Measurements from ENCODE around the gene MYPOP.
A peak's percentile ranks its signal among the peaks of the same experiment; 100 is the strongest.

The MYPOP gene

DNA sequence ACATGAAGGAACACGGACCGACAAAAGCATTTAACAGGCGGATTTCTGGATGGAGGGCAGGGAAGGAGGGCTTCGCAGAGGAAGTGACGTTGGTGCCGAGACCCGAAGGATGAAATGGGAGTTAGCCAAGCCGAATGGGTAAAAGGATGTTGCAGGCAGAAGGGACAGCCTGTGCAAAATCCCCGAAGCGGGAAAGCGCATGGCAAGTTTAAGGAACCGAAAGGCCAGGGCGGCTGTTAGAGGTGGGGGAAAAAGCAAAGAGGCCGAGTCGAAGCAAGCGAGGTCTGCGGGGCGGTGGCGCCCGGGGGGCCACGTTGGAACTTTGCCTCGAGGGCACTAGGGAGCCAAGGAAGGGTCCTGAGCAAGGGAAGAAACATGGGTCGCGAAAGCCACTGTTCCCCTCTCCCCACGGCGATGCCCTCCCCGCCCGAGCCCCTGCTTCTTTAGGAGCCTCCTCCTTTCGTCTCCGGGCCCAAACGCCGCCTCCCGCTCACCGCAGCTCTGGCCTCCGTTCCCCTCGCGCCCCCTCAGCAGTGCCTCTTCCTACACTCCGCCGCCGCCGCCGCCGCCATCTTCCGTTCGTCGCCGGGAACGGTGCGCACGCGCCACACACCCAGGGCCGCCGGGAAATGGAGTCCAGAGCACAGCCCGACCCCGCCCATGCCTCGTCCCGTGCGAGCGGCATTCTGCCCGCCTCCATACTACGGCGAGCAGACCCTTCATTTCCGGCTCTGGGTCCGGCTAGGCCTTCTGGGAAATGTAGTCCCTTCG lies 39.7 kb downstream of the MYPOP start, which contains the start of gene SYMPK:
TSS of gene SYMPK (minus strand) at position 584 of the 771 bp plus-strand sequence. CDS start 8,652 bp downstream, outside the sequence.
- peak; percentile 96 for ATAC-seq
- TF ChIP-seq TOX (CRISPR knock-in tag; IDR thresholded peaks at IDR 0.05; ENCODE audit: borderline replicate concordance) = no peak
- TF ChIP-seq BACH2 (CRISPR knock-in tag; IDR thresholded peaks at IDR 0.05; ENCODE audit: borderline replicate concordance) = no peak
- 0 out of 2 replicates have a peak, but pooled peaks have one; percentile 9 for TF ChIP-seq GLIS3 (CRISPR knock-in tag; IDR thresholded peaks at IDR 0.05)
- no peak for TF ChIP-seq ZNF8 (CRISPR knock-in tag; IDR thresholded peaks at IDR 0.05)
- 0 out of 2 replicates have a peak, but pooled peaks have one; percentile 51 for TF ChIP-seq ZFP3 (CRISPR knock-in tag; IDR thresholded peaks at IDR 0.05)

DNA sequence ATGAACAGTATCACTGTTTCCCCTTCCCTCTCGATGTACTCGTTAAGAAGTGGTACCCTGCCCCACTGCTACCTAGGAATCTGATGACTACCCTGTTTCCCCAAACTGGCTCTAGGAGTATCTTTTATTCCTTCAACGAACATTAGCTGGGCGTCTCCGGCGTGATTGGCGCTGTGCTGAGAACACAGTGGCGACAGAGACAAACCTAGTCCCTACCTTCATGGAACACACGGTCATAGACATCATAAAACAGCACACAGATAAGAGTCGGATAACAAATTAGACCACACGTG lies 40.2 kb downstream of the MYPOP start:
- no peak for ATAC-seq
- TF ChIP-seq ZC3H10 (CRISPR knock-in tag; IDR thresholded peaks at IDR 0.05) (no peak), OSR1 (CRISPR knock-in tag; IDR thresholded peaks at IDR 0.05) (no peak), BACH2 (CRISPR knock-in tag; IDR thresholded peaks at IDR 0.05; ENCODE audit: borderline replicate concordance) (no peak), RARB (CRISPR knock-in tag; IDR thresholded peaks at IDR 0.05) (no peak), ZNF8 (CRISPR knock-in tag; IDR thresholded peaks at IDR 0.05) (no peak), ZFP30 (CRISPR knock-in tag; IDR thresholded peaks at IDR 0.05) (no peak), ESRRG (CRISPR knock-in tag; IDR thresholded peaks at IDR 0.05) (no peak), ZNF565 (CRISPR knock-in tag; conservative IDR thresholded peaks at IDR 0.05; ENCODE audit: low read depth) (no peak), ISL1 (CRISPR knock-in tag; IDR thresholded peaks at IDR 0.05) (no peak), TOX (CRISPR knock-in tag; IDR thresholded peaks at IDR 0.05; ENCODE audit: borderline replicate concordance) (no peak), SNAI2 (CRISPR knock-in tag; IDR thresholded peaks at IDR 0.05) (no peak), ZFP3 (CRISPR knock-in tag; IDR thresholded peaks at IDR 0.05) (no peak), TCF4 (CRISPR knock-in tag; IDR thresholded peaks at IDR 0.05; ENCODE audit: borderline replicate concordance) (no peak), GLIS3 (CRISPR knock-in tag; IDR thresholded peaks at IDR 0.05) (no peak), ARNTL (CRISPR knock-in tag; IDR thresholded peaks at IDR 0.05; ENCODE audit: borderline replicate concordance, low read depth) (no peak), CSDC2 (CRISPR knock-in tag; IDR thresholded peaks at IDR 0.05) (no peak)
- TF ChIP-seq, protein P1, sequence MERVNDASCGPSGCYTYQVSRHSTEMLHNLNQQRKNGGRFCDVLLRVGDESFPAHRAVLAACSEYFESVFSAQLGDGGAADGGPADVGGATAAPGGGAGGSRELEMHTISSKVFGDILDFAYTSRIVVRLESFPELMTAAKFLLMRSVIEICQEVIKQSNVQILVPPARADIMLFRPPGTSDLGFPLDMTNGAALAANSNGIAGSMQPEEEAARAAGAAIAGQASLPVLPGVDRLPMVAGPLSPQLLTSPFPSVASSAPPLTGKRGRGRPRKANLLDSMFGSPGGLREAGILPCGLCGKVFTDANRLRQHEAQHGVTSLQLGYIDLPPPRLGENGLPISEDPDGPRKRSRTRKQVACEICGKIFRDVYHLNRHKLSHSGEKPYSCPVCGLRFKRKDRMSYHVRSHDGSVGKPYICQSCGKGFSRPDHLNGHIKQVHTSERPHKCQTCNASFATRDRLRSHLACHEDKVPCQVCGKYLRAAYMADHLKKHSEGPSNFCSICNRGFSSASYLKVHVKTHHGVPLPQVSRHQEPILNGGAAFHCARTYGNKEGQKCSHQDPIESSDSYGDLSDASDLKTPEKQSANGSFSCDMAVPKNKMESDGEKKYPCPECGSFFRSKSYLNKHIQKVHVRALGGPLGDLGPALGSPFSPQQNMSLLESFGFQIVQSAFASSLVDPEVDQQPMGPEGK (CRISPR knock-in tag; IDR thresholded peaks at IDR 0.05; ENCODE audit: borderline replicate concordance) = no peak
- TF ChIP-seq, protein P2, sequence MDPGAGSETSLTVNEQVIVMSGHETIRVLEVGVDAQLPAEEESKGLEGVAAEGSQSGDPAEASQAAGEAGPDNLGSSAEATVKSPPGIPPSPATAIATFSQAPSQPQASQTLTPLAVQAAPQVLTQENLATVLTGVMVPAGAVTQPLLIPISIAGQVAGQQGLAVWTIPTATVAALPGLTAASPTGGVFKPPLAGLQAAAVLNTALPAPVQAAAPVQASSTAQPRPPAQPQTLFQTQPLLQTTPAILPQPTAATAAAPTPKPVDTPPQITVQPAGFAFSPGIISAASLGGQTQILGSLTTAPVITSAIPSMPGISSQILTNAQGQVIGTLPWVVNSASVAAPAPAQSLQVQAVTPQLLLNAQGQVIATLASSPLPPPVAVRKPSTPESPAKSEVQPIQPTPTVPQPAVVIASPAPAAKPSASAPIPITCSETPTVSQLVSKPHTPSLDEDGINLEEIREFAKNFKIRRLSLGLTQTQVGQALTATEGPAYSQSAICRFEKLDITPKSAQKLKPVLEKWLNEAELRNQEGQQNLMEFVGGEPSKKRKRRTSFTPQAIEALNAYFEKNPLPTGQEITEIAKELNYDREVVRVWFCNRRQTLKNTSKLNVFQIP (CRISPR knock-in tag; IDR thresholded peaks at IDR 0.05; ENCODE audit: borderline replicate concordance, low read depth) = no peak
- TF ChIP-seq, protein P3, sequence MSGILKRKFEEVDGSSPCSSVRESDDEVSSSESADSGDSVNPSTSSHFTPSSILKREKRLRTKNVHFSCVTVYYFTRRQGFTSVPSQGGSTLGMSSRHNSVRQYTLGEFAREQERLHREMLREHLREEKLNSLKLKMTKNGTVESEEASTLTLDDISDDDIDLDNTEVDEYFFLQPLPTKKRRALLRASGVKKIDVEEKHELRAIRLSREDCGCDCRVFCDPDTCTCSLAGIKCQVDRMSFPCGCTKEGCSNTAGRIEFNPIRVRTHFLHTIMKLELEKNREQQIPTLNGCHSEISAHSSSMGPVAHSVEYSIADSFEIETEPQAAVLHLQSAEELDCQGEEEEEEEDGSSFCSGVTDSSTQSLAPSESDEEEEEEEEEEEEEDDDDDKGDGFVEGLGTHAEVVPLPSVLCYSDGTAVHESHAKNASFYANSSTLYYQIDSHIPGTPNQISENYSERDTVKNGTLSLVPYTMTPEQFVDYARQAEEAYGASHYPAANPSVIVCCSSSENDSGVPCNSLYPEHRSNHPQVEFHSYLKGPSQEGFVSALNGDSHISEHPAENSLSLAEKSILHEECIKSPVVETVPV (CRISPR knock-in tag; IDR thresholded peaks at IDR 0.05) = no peak

DNA sequence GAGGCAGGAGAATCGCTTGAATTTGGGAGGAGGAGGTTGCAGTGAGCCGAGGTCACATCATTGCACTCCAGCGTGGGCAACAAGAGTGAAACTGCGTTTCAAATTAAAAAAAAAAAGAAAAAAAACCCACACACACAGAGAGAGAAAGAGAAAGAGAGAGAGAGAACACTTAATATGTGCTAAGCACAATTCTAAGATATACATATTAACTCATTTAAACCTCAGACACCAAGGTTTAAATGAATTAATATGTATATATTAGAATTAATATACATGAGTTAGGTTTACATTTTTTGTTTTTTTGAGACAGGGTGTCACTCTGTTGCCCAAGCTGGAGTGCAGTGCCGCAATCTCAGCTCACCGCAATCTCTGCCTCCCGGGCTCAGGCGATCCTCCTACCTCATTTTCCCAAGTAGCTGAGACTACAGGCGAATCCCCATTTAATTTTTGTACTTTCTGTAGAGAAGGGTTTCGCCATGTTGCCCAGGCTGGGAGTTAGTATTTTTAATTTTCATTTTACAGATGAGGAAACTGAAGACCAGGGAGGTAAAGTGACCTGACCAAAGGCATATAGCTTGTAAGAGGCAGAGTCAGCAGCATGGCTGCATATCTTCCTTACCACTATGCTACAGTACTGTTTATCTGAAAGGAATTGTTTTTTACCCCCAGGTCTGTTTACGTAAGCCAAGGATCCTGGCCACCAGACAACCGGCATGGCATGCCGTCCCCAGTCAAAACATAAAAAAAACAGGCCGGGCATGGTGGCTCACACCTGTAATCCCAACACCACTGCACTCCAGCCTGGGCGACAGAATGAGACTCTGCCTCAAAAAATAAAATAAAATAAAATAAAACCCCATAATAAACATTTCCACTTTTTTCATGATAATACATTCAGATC lies 41.8 kb downstream of the MYPOP start:
- TF ChIP-seq ZFP3 (CRISPR knock-in tag; IDR thresholded peaks at IDR 0.05) (no peak), CSDC2 (CRISPR knock-in tag; IDR thresholded peaks at IDR 0.05) (no peak), TCF4 (CRISPR knock-in tag; IDR thresholded peaks at IDR 0.05; ENCODE audit: borderline replicate concordance) (no peak), ZNF8 (CRISPR knock-in tag; IDR thresholded peaks at IDR 0.05) (no peak), PPARA (CRISPR knock-in tag; IDR thresholded peaks at IDR 0.05; ENCODE audit: borderline replicate concordance) (no peak)
- TF ChIP-seq, protein P4, sequence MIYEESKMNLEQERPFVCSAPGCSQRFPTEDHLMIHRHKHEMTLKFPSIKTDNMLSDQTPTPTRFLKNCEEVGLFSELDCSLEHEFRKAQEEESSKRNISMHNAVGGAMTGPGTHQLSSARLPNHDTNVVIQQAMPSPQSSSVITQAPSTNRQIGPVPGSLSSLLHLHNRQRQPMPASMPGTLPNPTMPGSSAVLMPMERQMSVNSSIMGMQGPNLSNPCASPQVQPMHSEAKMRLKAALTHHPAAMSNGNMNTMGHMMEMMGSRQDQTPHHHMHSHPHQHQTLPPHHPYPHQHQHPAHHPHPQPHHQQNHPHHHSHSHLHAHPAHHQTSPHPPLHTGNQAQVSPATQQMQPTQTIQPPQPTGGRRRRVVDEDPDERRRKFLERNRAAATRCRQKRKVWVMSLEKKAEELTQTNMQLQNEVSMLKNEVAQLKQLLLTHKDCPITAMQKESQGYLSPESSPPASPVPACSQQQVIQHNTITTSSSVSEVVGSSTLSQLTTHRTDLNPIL (CRISPR knock-in tag; IDR thresholded peaks at IDR 0.05; ENCODE audit: low read depth) = no peak
- no peak for ATAC-seq
